HepG2 (cell line): ENCODE data around the gene KRTCAP3. TPM values are rescaled to one million over a fixed set of nuclear protein-coding genes. Genes with fewer than 3 reads are reported as not detected.
A peak's percentile ranks its signal among the peaks of the same experiment; 100 is the strongest.

Experiments used
- BCLAF1 ChIP-seq: fragments of 450-650 bp; IDR thresholded peaks from 2 replicates; pipeline ENCODE4 v1.6.1; 2017; ENCODE audit warnings: mild to moderate bottlenecking
- CEBPG ChIP-seq: IDR thresholded peaks from 2 replicates; pipeline ENCODE4 v1.6.1; 2016
- FOXM1 ChIP-seq: sonication (generic); formaldehyde crosslinking; IDR thresholded peaks from 2 replicates; pipeline ENCODE4 v1.5.0; 2020; ENCODE audit warnings: missing genetic modification reagents
- HOXA3 ChIP-seq: sonication (generic); formaldehyde crosslinking; IDR thresholded peaks from 2 replicates; pipeline ENCODE4 v1.5.0; 2020; ENCODE audit warnings: missing genetic modification reagents
- HOXA5 ChIP-seq: sonication (generic); formaldehyde crosslinking; IDR thresholded peaks from 2 replicates; pipeline ENCODE4 v1.4.0; 2020; ENCODE audit warnings: missing genetic modification reagents
- KDM1A ChIP-seq: IDR thresholded peaks from 2 replicates; pipeline ENCODE4 v1.6.1; 2016; ENCODE audit warnings: missing compliant biosample characterization
- LCORL ChIP-seq, 2 experiments: fragments of 450-650 bp in 1 of 2; sonication (generic) in 1 of 2; formaldehyde crosslinking in 1 of 2; IDR thresholded peaks; 2 replicates each; pipeline versions ENCODE4 v1.5.0 to v1.6.1; 2017 to 2020; ENCODE audit warnings: antibody characterized with exemption in 1 of 2, missing genetic modification reagents in 1 of 2
- MLLT10 ChIP-seq: sonication (generic); formaldehyde crosslinking; IDR thresholded peaks from 2 replicates; pipeline ENCODE4 v1.4.0; 2020; ENCODE audit warnings: missing genetic modification reagents
- MYC ChIP-seq: sonication (generic); formaldehyde crosslinking; IDR thresholded peaks from 2 replicates; pipeline ENCODE4 v1.9.0; 2021; ENCODE audit warnings: missing genetic modification reagents, borderline replicate concordance
- NCOA1 ChIP-seq: sonication (generic); formaldehyde crosslinking; IDR thresholded peaks from 2 replicates; pipeline ENCODE4 v1.9.0; 2021; ENCODE audit warnings: missing genetic modification reagents
- NFRKB ChIP-seq: fragments of 450-650 bp; IDR thresholded peaks from 2 replicates; pipeline ENCODE4 v1.6.1; 2017
- PAF1 ChIP-seq: IDR thresholded peaks from 2 replicates; pipeline ENCODE4 v1.6.1; 2016; ENCODE audit warnings: missing genetic modification reagents, missing compliant biosample characterization
- SIN3A ChIP-seq: IDR thresholded peaks from 2 replicates; pipeline ENCODE4 v1.6.1; 2011; ENCODE audit warnings: low read depth, mild to moderate bottlenecking, control low read depth, low read length, borderline replicate concordance
- SMARCE1 ChIP-seq: fragments of 450-650 bp; IDR thresholded peaks from 2 replicates; pipeline ENCODE4 v1.6.1; 2017; ENCODE audit warnings: borderline replicate concordance
- TMF1 ChIP-seq: sonication (generic); formaldehyde crosslinking; IDR thresholded peaks from 2 replicates; pipeline ENCODE4 v1.8.1; 2022; ENCODE audit warnings: low read depth, missing genetic modification reagents
- U2AF1 ChIP-seq: fragments of 200-400 bp; formaldehyde crosslinking; optimal IDR thresholded peaks from 2 replicates; pipeline ENCODE3; 2017; ENCODE audit warnings: mild to moderate bottlenecking, low read depth, low read length
- ZFP90 ChIP-seq: sonication (generic); formaldehyde crosslinking; IDR thresholded peaks from 2 replicates; pipeline ENCODE4 v1.8.0; 2022; ENCODE audit warnings: missing genetic modification reagents, mild to moderate bottlenecking, inconsistent platforms, borderline replicate concordance
- ZNF143 ChIP-seq: sonication (generic); formaldehyde crosslinking; IDR thresholded peaks from 2 replicates; pipeline ENCODE4 v1.4.0; 2020; ENCODE audit warnings: missing genetic modification reagents
- ZNF234 ChIP-seq: sonication (generic); formaldehyde crosslinking; conservative IDR thresholded peaks from 2 replicates; pipeline ENCODE4 v1.5.1; 2020; ENCODE audit warnings: mild to moderate bottlenecking, missing genetic modification reagents
- ZNF235 ChIP-seq: sonication (generic); formaldehyde crosslinking; IDR thresholded peaks from 2 replicates; pipeline ENCODE4 v1.8.1; 2023; ENCODE audit warnings: mild to moderate bottlenecking, missing genetic modification reagents, borderline replicate concordance
- ZNF33A ChIP-seq: sonication (generic); formaldehyde crosslinking; IDR thresholded peaks from 2 replicates; pipeline ENCODE4 v1.5.1; 2020; ENCODE audit warnings: missing genetic modification reagents, mild to moderate bottlenecking, moderate library complexity, borderline replicate concordance
- ZNF547 ChIP-seq: sonication (generic); formaldehyde crosslinking; IDR thresholded peaks from 2 replicates; pipeline ENCODE4 v1.5.1; 2020; ENCODE audit warnings: mild to moderate bottlenecking, missing genetic modification reagents
- ZNF570 ChIP-seq: sonication (generic); formaldehyde crosslinking; IDR thresholded peaks from 2 replicates; pipeline ENCODE4 v1.4.0; 2020; ENCODE audit warnings: mild to moderate bottlenecking, missing genetic modification reagents, borderline replicate concordance
- ZNF607 ChIP-seq: sonication (generic); formaldehyde crosslinking; IDR thresholded peaks from 2 replicates; pipeline ENCODE4 v1.5.1; 2020; ENCODE audit warnings: missing genetic modification reagents, mild to moderate bottlenecking, borderline replicate concordance
- ZSCAN21 ChIP-seq: sonication (generic); formaldehyde crosslinking; IDR thresholded peaks from 2 replicates; pipeline ENCODE4 v1.8.0; 2022; ENCODE audit warnings: mild to moderate bottlenecking, missing genetic modification reagents, moderate library complexity, borderline replicate concordance
- ZZZ3 ChIP-seq: sonication (generic); formaldehyde crosslinking; IDR thresholded peaks from 2 replicates; pipeline ENCODE4 v1.4.0; 2020; ENCODE audit warnings: missing genetic modification reagents, mild to moderate bottlenecking, borderline replicate concordance
- polyA plus RNA-seq, 8 experiments: library from polyadenylated mRNA; depleted of rRNA in 3 of 8; stranded (reverse) in 7 of 8; unstranded in 1 of 8; fragments of >200 nt; fragmentation: Illumina TruSeq in 4 of 8; extraction: Trizol in 4 of 8; gene quantifications; 2 replicates each; pipeline versions ENCODE4 v1.2.1 to v1.2.3, GENCODE V29; 2011 to 2016; ENCODE audit warnings: low read depth in 4 of 8, missing spikeins in 1 of 8, mixed read lengths in 1 of 8; ENCODE audit not compliant: insufficient read depth in 1 of 8
- total RNA-seq, 5 experiments: library from RNA; depleted of rRNA; stranded (reverse); fragments of >200 nt; fragmentation: Illumina TruSeq; extraction: Trizol; gene quantifications; 2 replicates each; pipeline ENCODE4 v1.2.3, GENCODE V29; 2016; ENCODE audit warnings: low read depth in 1 of 5
- TF ChIP-seq, protein P1 (sequence below): IDR thresholded peaks from 2 replicates; pipeline ENCODE4 v1.6.1; 2016; ENCODE audit warnings: mild to moderate bottlenecking, missing biosample characterization, missing genetic modification reagents
- TF ChIP-seq, protein P2 (sequence below): sonication (generic); formaldehyde crosslinking; conservative IDR thresholded peaks from 2 replicates; pipeline ENCODE4 v1.8.0; 2022; ENCODE audit warnings: mild to moderate bottlenecking, moderate library complexity, missing genetic modification reagents

KRTCAP3 gene
- total and polyA plus RNA-seq, 2 of the 13 experiments (the other 11 are each of a cell fraction or from before 2014, with no cell fraction given) = 2.1 to 4.5 TPM

- TF ChIP-seq ZFP90 (CRISPR knock-in tag) (no peak; the same call in 1 of the 2 replicates), NFRKB (no peak), NCOA1 (CRISPR knock-in tag) (no peak), ZNF234 (CRISPR knock-in tag) (no peak), ZNF607 (CRISPR knock-in tag) (no peak), MLLT10 (CRISPR knock-in tag) (no peak), ZNF143 (CRISPR knock-in tag) (no peak; the same call in 1 of the 2 replicates), CEBPG (no peak), HOXA3 (CRISPR knock-in tag) (peak; percentile 86), ZNF547 (no peak; the same call in 1 of the 2 replicates), ZSCAN21 (peak; percentile 51; the same call in 1 of the 2 replicates), FOXM1 (CRISPR knock-in tag) (no peak), KDM1A (CRISPR knock-in tag) (no peak), PAF1 (CRISPR knock-in tag) (no peak), ZNF570 (CRISPR knock-in tag) (0 out of 2 replicates have a peak, but pooled peaks have one; percentile 82), HOXA5 (CRISPR knock-in tag) (no peak; the same call in 1 of the 2 replicates), U2AF1 (no peak), ZNF33A (CRISPR knock-in tag) (no peak), SMARCE1 (no peak), MYC (CRISPR knock-in tag) (peak; percentile 65), BCLAF1 (no peak), ZZZ3 (CRISPR knock-in tag) (0 out of 2 replicates have a peak, but pooled peaks have one; percentile 66), TMF1 (CRISPR knock-in tag) (peak; percentile 76; the same call in 1 of the 2 replicates), LCORL (IDR thresholded peaks at IDR 0.05) (no peak), LCORL (CRISPR knock-in tag; IDR thresholded peaks at IDR 0.05) (no peak), SIN3A (0 out of 2 replicates have a peak, but pooled peaks have one; percentile 27), ZNF235 (CRISPR knock-in tag) (0 out of 2 replicates have a peak, but pooled peaks have one; percentile 55)
- TF ChIP-seq, protein P1, sequence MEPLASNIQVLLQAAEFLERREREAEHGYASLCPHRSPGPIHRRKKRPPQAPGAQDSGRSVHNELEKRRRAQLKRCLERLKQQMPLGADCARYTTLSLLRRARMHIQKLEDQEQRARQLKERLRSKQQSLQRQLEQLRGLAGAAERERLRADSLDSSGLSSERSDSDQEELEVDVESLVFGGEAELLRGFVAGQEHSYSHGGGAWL = peak; percentile 45; the same call in 1 of the 2 replicates
- TF ChIP-seq, protein P2, sequence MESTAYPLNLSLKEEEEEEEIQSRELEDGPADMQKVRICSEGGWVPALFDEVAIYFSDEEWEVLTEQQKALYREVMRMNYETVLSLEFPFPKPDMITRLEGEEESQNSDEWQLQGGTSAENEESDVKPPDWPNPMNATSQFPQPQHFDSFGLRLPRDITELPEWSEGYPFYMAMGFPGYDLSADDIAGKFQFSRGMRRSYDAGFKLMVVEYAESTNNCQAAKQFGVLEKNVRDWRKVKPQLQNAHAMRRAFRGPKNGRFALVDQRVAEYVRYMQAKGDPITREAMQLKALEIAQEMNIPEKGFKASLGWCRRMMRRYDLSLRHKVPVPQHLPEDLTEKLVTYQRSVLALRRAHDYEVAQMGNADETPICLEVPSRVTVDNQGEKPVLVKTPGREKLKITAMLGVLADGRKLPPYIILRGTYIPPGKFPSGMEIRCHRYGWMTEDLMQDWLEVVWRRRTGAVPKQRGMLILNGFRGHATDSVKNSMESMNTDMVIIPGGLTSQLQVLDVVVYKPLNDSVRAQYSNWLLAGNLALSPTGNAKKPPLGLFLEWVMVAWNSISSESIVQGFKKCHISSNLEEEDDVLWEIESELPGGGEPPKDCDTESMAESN (CRISPR knock-in tag) = no peak; the same call in 1 of the 2 replicates
Measured at GRCh38 chr2:27428978-27429541, 13.1 kb upstream of the KRTCAP3 start (continued).
